Spleen (tissue), 11 donors: ENCODE measurements around the gene LTBP1. TPM values are rescaled to one million over a fixed set of nuclear protein-coding genes. Genes with fewer than 3 reads are reported as not detected.

Experiments used
- DNase-seq: peaks from one replicate; pipeline ENCODE4 v3.0.0-alpha.2; 2020
- H3K27ac ChIP-seq, 8 donors: fragments of 200-600 bp; sonication (generic) in 7 of 8; 1 replicate in 4 of 8; 2 replicates in 4 of 8; pipeline versions ENCODE4 v1.5.0 to v1.8.0; 2016 to 2021; ENCODE audit warnings: inconsistent platforms in 4 of 8, mild to moderate bottlenecking in 4 of 8, moderate library complexity in 1 of 8
- H3K27me3 ChIP-seq, 7 donors: fragments of 200-600 bp; sonication (generic) in 6 of 7; replicated peaks in 1 of 7; 1 replicate in 4 of 7; 2 replicates in 3 of 7; pipeline versions ENCODE4 v1.5.0 to v1.8.0; 2016 to 2021; ENCODE audit warnings: inconsistent platforms in 3 of 7, mild to moderate bottlenecking in 1 of 7
- H3K36me3 ChIP-seq, 6 donors: fragments of 200-600 bp; sonication (generic) in 5 of 6; 1 replicate in 4 of 6; 2 replicates in 2 of 6; pipeline versions ENCODE4 v1.5.0 to v1.8.0; 2016 to 2021; ENCODE audit warnings: inconsistent platforms in 2 of 6
- H3K4me1 ChIP-seq, 6 donors: fragments of 200-600 bp; sonication (generic) in 5 of 6; 1 replicate in 3 of 6; 2 replicates in 3 of 6; pipeline versions ENCODE4 v1.5.0 to v1.8.0; 2016 to 2021; ENCODE audit warnings: inconsistent platforms in 3 of 6
- H3K4me3 ChIP-seq, 8 donors: fragments of 200-600 bp; sonication (generic) in 7 of 8; 1 replicate in 4 of 8; 2 replicates in 4 of 8; pipeline versions ENCODE4 v1.5.0 to v1.8.0; 2016 to 2021; ENCODE audit warnings: inconsistent platforms in 4 of 8, mild to moderate bottlenecking in 4 of 8, moderate library complexity in 2 of 8
- H3K9me3 ChIP-seq, 8 donors: fragments of 200-600 bp; sonication (generic) in 7 of 8; 1 replicate in 4 of 8; 2 replicates in 4 of 8; pipeline versions ENCODE4 v1.5.0 to v1.8.0; 2016 to 2021; ENCODE audit warnings: inconsistent platforms in 4 of 8
- CTCF ChIP-seq, 11 experiments: fragments of 200-600 bp in 7 of 11; fragments of 450-650 bp in 4 of 11; sonication (generic) in 4 of 11; IDR thresholded peaks in 8 of 11; conservative IDR thresholded peaks in 3 of 11; 1 replicate in 7 of 11; 2 replicates in 4 of 11; pipeline versions ENCODE4 v1.4.0 to v1.8.0; 2016 to 2021; ENCODE audit warnings: antibody characterized with exemption in 11 of 11, inconsistent platforms in 4 of 11, mild to moderate bottlenecking in 1 of 11
- POLR2A ChIP-seq, 3 donors: fragments of 450-650 bp; IDR thresholded peaks; one replicate each; pipeline ENCODE4 v1.5.1; 2017; ENCODE audit warnings: antibody characterized with exemption in 3 of 3, mild to moderate bottlenecking in 1 of 3
- POLR2AphosphoS5 ChIP-seq, 3 donors: sonication (generic); formaldehyde crosslinking; IDR thresholded peaks; one replicate each; pipeline ENCODE4 v1.5.1; 2017; ENCODE audit warnings: antibody characterized with exemption in 3 of 3
- WGBS, 5 donors: extraction: QIAGEN DNeasy Blood & Tissue Kit in 3 of 5; methylation state at CpG; one replicate each; pipeline versions ENCODE4 v1.1.5 to v1.1.7; 2013 to 2018; 5-methylcytosine and 5-hydroxymethylcytosine counted together
- intact Hi-C: fragments of 100-400 bp; cut with DNase I; formaldehyde crosslinking; loops from one replicate; pipeline ENCODE4 v1.15.0; 2023; ENCODE audit warnings: low total_unique reads
- polyA plus RNA-seq, 3 donors: library from polyadenylated mRNA; stranded (reverse); fragments of 200-250 nt; gene quantifications; one replicate each; pipeline ENCODE4 v1.2.1, GENCODE V29; 2013
- total RNA-seq, 7 donors: library from RNA; depleted of rRNA in 3 of 7; stranded (reverse); fragments of >200 nt in 3 of 7; fragmentation: NEBNext Ultra II Directional in 4 of 7; extraction: Animal tissue kit (Norgen Biotek cat#: 25700) in 4 of 7; gene quantifications; one replicate each; pipeline versions ENCODE4 v1.1.0 to v1.2.1, GENCODE V29; 2016 to 2021
- donor health status: healthy with polysubstance abuse.
- donor health status: DM: no; HTN: no; CAD: no; lungs with moderate emphysema.
- donor health status: DM: no; HTN: no; CAD: no.
- donor health status: Bipolar disorder and iron deficiency.
- donor health status: healthy.
- donor health status: DM: no; HTN: no; CAD: no.
- donor health status: DM: yes; HTN: yes; CAD: no.

LTBP1 gene
- total and polyA plus RNA-seq, 10 donors: 6.8 to 28.0 (median 13.3) TPM

- no peak for DNase-seq
- Histone ChIP-seq H3K36me3 (no peaks in the 10 kb centered on the region), H3K27ac (no peak overlapping the region), H3K4me3 (no peak overlapping the region), H3K27me3 (no peaks in the 10 kb centered on the region), H3K9me3 (no peaks in the 10 kb centered on the region), H3K4me1 (no peaks in the 10 kb centered on the region)
- TF ChIP-seq CTCF (IDR thresholded peaks at IDR 0.05 in 8 of 11, conservative IDR thresholded peaks at IDR 0.05 in 3 of 11) (no peak), POLR2A (IDR thresholded peaks at IDR 0.05) (no peak), POLR2AphosphoS5 (IDR thresholded peaks at IDR 0.05) (no peak)
- intact Hi-C loops: no loop called here
- 84 to 94% (median 92%) methylated on average over 11 of the region's 11 CpGs for WGBS, 5 donors
Observed at GRCh38 chr2:33002863-33003262, 56.1 kb downstream of the LTBP1 start.

- WGBS, 5 donors: 95 to 98% (median 96%) methylated on average over 2 of the region's 2 CpGs
- intact Hi-C loops: no loop called here
- Histone ChIP-seq H3K4me3 (no peak overlapping the region), H3K27ac (no peak overlapping the region), H3K9me3 (no peaks in the 10 kb centered on the region), H3K27me3 (no peaks in the 10 kb centered on the region), H3K4me1 (no peaks in the 10 kb centered on the region), H3K36me3 (no peaks in the 10 kb centered on the region)
- no peak for TF ChIP-seq CTCF (IDR thresholded peaks at IDR 0.05 in 8 of 11, conservative IDR thresholded peaks at IDR 0.05 in 3 of 11)
- no peak for TF ChIP-seq POLR2AphosphoS5 (IDR thresholded peaks at IDR 0.05)
- no peak for TF ChIP-seq POLR2A (IDR thresholded peaks at IDR 0.05)
- DNase-seq: no peak
Observed at GRCh38 chr2:33005057-33005456, 58.3 kb downstream of the LTBP1 start.

GRCh38 chr2:33008716-33009115 lies 62.0 kb downstream of the LTBP1 start:
- TF ChIP-seq CTCF (IDR thresholded peaks at IDR 0.05 in 8 of 11, conservative IDR thresholded peaks at IDR 0.05 in 3 of 11) (no peak), POLR2AphosphoS5 (IDR thresholded peaks at IDR 0.05) (no peak), POLR2A (IDR thresholded peaks at IDR 0.05) (no peak)
- no peak for DNase-seq
- intact Hi-C loops: no loop called here
- Histone ChIP-seq H3K27ac (no peak overlapping the region), H3K4me3 (no peak overlapping the region), H3K27me3 (no peaks in the 10 kb centered on the region), H3K9me3 (no peaks in the 10 kb centered on the region), H3K4me1 (no peaks in the 10 kb centered on the region), H3K36me3 (no peaks in the 10 kb centered on the region)
- 91 to 100% (median 92%) methylated on average over 1 of the region's 1 CpG for WGBS, 5 donors

GRCh38 chr2:33009249-33009648 lies 62.5 kb downstream of the LTBP1 start:
- TF ChIP-seq POLR2AphosphoS5 (IDR thresholded peaks at IDR 0.05) (no peak), CTCF (IDR thresholded peaks at IDR 0.05 in 8 of 11, conservative IDR thresholded peaks at IDR 0.05 in 3 of 11) (no peak), POLR2A (IDR thresholded peaks at IDR 0.05) (no peak)
- H3K27me3 ChIP-seq: no peaks in the 10 kb centered on the region
- H3K36me3 ChIP-seq: no peaks in the 10 kb centered on the region
- H3K9me3 ChIP-seq: no peaks in the 10 kb centered on the region
- 85 to 95% (median 93%) methylated on average over 3 of the region's 3 CpGs for WGBS, 5 donors
- no peaks in the 10 kb centered on the region for H3K4me1 ChIP-seq
- H3K27ac ChIP-seq: no peak overlapping the region
- intact Hi-C loops: no loop called here
- H3K4me3 ChIP-seq: no peak overlapping the region
- DNase-seq: no peak
